ENCODE results near the gene CTSH.
A peak's percentile ranks its signal among the peaks of the same experiment; 100 is the strongest.
"Not testable (repeated sequence)": the region's sequence is repeated elsewhere in the genome, so short reads cannot be mapped to it uniquely, and the experiment has no call there.

The CTSH gene

DNA sequence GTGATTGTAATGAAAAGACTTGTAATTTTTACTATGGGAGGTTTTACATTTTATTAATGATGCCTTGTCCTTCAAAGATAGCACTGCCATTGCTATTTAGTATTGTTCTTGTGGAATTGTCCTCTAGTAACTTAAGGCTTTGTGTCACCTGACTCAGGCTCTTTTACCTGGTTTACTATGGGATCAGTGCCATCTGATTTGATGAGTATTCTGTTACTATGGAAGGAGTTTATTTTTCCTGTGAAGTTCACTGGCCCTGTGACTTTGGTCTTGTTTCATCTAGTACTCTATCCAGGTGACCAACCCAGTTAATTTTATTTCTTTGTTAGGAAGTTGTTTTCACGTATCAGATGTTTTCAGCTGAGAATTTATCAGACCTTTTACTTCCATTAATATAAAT, 63.2 kb downstream of the CTSH start:
- DNase-seq (ENCODE audit: low read depth, low spot score): no peak

DNA sequence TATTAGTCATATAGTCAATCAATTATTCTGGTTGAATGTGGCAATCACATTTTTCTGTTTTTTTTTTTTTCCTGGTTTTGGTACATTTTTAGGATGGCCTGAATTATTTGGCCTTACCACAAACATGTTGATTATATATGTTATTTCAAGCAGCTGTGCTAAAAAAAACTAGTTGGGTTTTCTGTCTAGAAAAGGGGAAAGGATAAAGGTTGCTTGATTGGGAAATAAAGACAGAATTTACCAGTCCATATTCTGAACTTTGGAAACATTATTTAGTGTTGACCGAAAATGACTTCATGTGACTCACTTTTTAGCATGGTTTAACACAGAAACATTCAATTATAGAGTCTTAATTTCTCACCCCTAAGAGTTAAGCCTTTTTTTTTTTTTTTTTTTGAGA, 64.0 kb downstream of the CTSH start:
- no peak for DNase-seq (ENCODE audit: low read depth, low spot score)

DNA sequence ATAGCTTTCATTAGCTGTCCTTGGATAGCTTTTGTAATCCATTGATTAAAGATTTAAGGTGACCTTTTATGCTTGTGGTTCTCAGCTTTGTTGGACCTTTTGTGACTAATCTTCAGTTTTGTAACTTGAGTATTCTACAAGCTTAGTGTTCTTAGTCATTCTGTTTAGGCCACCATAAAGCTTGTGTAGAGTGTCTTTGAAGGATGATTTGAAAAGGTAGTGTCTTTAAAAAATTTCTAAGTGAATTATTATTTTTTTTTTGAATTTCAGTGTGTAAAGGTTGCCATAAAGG, 64.7 kb downstream of the CTSH start:
- DNase-seq (ENCODE audit: low read depth, low spot score): no peak

DNA sequence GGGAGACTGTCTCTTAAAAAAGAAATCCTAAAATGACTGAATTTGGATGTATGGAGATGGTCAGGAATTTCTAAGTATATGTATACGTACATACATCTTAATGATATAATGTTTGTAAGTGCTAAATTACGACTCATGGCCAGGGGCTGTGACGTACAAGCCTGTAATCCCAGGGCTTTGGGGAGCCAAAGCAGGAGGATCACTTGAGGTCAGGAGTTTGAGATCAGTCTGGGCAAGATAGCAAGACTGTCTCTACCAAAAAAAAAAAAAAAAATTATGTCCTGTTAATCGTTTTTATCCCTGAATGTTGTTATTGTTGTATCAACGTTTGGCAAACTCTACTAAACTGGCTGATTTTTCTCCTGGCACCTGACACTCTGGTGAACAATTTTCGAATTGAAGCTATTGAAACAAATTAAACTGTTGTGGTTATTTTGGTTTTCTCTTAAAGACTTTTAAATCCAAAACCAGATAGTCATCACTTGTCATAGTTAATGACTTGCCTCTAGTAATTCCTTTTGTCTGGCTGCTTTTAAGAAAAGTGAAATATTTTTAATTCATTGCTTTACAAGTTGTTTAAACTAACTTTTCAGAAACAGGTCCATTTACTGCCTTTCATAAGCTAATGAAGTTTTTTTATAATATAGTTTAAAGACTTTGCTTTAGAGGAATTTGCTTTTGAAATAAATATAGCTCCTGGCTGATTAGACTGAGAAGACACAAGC, 65.2 kb downstream of the CTSH start:
- no peak for DNase-seq (ENCODE audit: low read depth, low spot score)

DNA sequence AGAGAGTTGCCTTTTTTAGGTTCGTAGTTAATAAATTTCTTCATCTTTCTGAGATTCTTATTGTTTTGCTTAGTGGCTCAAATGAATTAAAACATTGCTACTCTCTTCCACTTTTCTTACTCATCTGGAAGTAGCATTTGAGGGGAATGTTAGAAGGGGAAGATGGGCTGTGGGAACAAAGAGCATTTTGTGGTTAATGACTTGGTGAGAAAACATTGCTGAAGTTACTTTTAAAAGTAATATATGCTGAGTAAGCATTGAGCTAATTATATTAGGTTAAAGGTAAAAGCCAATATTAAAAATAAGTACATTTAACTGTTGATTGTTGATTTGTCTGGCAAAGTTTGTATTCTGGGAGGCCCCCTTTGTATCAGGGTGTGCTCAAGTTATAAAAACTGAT, 66.5 kb downstream of the CTSH start:
- DNase-seq (ENCODE audit: low read depth, low spot score): no peak

DNA sequence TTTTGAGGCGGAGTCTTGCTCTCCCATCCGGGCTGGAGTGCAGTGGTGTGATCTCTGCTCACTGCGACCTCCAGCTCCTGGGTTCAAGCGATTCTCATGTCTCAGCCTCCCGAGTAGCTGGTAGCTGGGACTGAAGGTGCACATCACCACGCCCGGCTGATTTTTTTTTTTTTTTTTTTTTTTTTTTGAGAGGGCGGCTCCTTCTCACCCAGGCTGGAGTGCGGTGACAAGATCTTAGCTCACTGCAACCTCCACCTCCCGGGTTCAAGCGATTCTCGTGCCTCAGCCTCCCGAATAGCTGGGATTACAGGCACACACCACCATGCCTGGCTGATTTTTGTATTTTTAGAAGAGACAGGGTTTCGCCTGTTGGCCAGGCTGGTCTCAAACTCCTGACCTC, 67.9 kb downstream of the CTSH start:
- DNase-seq (ENCODE audit: low read depth, low spot score): peak; percentile 36

DNA sequence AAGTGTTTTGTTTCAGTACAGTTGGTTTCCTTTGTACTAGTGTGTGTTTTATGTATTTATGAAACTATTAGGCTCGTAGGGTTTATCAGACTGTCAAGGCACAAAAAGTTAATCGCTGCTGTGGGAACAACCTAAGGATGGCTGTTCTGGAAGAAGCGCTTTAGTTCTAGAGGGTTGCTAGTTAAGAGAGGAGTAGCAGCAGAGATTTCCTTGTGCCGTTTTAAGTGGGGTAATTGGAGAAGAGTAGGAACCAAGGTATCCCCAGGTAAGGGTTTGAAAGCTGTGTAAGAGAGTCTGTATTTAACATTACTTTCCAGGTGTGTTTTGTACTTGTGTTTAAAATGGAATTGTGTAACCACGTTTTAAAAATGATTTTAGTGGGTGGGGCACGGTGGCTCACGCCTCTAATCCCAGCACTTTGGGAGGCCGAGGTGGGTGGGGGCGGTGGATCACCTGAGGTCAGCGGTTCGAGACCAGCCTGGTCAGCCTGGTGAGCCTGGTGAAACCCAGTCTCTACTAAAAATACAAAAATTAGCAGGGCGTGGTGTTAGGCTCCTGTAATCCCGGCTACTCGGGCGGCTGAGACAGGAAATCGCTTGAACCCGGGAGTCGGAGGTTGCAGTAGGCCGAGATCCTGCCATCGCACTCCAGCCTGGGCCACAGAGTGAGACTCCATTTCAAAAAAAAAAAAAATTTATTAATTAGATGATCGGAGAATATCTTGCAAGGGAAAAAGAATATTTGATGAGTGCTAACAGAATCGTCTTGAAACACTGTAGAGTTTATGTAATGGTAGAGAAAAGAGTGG, 69.5 kb downstream of the CTSH start:
- DNase-seq (ENCODE audit: low read depth, low spot score): peak; percentile 43

DNA sequence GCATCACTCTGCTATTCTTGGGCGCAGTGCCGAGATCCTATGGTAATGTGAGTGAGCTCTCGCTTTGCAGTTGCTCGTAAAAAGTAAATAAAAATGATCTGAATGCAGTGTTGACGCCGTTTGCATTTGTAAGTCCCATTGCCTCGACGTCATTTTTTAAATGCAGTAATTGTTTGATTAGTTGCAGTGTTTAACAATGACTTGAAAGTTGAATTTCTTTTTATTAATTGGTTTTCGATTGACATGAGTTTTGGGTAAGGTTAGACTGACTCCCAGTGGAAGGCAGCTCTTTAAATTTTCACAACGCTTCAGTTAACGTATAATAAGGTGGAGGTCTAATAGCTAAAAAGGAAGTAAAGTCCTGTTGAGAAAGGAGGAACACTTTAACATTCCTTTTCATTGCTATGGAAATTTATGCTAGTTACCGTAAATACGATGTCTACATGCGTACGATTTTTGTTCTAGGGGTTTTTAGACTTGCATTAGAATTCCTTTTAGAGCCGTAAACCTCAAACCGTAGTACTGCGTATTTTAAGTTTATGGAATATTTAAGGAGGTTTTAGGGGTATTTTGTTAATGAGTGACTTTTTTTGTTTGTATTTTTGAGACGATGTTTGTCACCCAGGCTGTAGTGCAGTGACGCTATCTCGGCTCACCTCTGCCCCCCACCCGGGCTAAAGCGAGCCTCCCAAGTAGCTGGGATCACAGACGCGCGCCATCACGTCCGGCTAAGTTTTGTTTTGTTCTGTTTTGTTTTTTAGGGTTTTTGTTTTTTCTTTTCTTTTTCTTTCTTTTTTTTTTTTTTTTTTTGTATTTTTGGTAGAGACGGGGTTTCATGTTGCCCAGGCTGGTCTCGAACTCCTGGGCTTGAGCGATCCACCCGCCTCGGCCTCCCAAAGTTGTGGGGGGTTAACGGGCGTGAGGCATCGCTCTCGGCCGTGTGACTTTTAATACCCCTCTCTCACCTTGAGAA, 70.8 kb downstream of the CTSH start:
- peak; percentile 45 for DNase-seq (ENCODE audit: low read depth, low spot score)

DNA sequence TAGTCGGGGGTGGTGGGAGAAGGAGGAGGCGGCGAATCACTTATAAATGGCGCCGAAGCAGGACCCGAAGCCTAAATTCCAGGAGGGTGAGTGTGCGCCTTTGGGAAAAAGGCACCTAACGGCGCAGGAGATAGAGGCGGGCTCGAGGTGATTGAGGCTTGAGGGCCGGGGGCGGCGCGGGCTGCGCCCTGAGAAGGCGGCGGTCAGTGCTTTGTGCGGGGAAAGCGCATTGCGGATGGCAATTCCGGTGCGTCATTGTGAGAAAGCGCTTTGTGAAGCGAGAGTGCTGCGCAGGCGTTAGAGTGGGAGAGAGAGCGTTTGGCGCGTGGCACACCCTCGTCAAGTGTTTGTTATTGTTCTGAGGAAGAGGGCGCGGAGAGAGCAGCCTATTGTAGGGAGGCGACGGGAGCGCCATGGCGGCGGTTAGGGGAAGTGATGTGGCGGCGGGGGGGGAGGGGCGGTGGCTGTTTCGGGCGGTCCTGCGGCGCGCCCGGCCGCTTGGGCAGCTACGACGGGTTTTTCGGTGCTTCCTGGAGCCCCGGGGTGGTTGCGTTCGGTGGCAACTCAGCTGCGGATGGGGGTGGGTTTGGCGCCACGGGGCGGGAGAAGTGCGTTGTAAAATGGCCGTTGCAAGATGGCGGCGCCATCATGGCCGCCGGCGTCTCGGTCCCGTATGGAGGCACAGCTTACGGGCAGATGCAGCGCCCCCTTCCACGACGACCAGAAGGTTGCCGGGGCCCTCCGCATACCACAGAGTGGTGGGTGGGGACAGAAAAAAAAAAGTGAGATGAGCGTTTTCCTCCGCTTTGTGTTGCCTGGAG, 71.7 kb downstream of the CTSH start:
- DNase-seq (ENCODE audit: low read depth, low spot score): peak; percentile 98

DNA sequence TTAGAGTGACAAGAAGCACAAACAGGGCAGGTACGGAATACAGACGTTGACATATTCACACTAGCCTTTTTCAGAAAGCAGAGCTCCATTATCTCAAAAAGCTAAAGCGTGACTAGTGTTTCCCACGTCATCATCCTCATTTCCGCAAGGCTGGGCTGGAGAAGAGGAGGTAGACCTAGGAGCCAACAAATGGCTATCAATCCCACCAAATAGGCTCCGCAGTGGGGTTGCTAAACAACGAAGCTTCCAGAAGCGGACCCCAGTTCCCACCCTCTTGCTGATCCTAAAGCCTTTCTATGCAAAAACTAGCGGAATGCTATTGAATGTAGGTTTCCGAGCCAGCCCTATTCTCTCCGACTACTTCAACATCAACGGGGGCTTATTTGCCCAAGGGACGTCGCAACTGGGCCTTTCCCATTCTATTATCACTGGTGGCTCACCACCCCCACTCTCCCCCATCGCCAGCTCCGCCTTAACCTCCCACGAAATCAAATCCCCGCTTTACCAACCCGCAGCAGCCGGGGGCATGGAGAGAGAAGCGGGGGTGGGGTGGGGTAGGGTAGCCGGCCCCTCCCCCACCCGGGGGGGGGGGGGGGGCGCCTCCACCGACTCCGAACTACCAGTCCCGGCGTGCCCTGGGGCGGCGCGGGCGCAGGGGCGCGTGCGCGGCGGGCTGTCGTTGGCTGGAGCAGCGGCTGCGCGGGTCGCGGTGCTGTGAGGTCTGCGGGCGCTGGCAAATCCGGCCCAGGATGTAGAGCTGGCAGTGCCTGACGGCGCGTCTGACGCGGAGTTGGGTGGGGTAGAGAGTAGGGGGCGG, 72.5 kb downstream of the CTSH start, which contains the start of gene MORF4L1:
Gene MORF4L1, plus strand, starts transcription at position 736 of the 817 bp plus-strand sequence. CDS start 128 bp downstream, outside the sequence.
- DNase-seq (ENCODE audit: low read depth, low spot score): peak; percentile 99

DNA sequence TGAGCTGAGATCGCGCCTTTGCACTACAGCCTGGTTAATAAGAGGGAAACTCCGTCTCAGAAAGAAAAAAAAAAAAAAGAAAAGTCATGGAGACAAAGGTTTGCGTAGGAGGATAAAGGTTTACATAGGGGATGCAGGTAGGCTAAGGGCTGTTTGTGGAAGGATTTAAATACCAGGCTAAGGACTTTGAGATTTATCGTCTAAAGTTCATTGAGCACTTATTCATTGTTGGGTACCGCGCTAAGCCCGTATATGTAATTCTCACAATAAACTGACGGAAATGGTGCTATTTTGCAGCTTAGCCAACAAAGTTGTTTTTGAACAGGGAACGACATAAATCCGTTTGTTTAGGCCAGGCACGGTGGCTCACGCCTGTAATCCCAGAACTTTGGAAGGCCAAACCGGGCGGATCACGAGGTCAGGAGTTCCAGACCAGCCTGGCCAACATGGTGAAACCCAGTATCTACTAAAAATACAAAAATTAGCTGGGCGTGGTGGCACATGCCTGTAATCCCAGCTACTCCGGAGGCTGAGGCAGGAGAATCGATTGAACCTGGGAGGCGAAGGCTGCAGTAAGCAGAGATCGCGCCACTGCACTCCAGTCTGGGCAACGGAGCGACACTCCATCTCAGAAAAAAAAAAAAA, 73.2 kb downstream of the CTSH start:
- not testable (repeated sequence) for DNase-seq (ENCODE audit: low read depth, low spot score)
